B cell (primary cell): ENCODE results near the gene HILPDA.

ENCODE experiments used
- CTCF ChIP-seq: fragments of 200-600 bp; IDR thresholded peaks from one replicate; pipeline ENCODE4 v1.8.0; 2022; ENCODE audit warnings: antibody characterized with exemption, mild to moderate bottlenecking
- EZH2 ChIP-seq: IDR thresholded peaks from 2 replicates; pipeline ENCODE4 v1.6.1; 2012; ENCODE audit warnings: borderline replicate concordance, low read depth, mild to moderate bottlenecking, moderate library complexity, low read length; ENCODE audit not compliant: insufficient read depth, poor library complexity, severe bottlenecking

- TF ChIP-seq CTCF (no peak), EZH2 (no peak)
Measured at GRCh38 chr7:128410451-128410753, 45.3 kb upstream of the HILPDA start.
